GM12801 (cell line): ENCODE measurements around the gene DOC2B.

ENCODE experiments used
- TF ChIP-seq, protein P1 (sequence below): IDR thresholded peaks from one replicate; pipeline ENCODE4 v1.5.1; 2011; ENCODE audit warnings: control low read depth; ENCODE audit not compliant: insufficient read length; ENCODE audit errors: extremely low read depth

Gene DOC2B

DNA sequence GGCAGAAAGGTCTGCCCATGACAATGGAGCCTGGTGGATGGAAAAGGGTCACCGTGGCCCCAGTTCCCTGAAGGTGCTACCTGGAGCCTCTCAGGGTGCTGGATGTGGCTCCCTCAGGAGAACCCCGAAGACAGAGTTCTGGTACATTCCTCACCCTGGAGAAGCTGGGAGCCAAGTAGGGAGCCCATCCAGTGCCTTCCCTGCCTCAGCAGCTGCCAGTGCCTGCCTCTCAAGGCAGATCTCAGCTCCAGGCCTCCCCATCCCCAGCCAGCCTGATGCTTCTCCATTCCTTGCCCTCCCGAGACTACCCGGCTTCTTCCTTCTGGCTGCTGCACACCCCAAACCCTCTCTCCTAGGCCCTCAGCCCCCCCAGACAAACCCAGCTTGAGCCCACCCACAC, 23.5 kb downstream of the DOC2B start:
- TF ChIP-seq, protein P1, sequence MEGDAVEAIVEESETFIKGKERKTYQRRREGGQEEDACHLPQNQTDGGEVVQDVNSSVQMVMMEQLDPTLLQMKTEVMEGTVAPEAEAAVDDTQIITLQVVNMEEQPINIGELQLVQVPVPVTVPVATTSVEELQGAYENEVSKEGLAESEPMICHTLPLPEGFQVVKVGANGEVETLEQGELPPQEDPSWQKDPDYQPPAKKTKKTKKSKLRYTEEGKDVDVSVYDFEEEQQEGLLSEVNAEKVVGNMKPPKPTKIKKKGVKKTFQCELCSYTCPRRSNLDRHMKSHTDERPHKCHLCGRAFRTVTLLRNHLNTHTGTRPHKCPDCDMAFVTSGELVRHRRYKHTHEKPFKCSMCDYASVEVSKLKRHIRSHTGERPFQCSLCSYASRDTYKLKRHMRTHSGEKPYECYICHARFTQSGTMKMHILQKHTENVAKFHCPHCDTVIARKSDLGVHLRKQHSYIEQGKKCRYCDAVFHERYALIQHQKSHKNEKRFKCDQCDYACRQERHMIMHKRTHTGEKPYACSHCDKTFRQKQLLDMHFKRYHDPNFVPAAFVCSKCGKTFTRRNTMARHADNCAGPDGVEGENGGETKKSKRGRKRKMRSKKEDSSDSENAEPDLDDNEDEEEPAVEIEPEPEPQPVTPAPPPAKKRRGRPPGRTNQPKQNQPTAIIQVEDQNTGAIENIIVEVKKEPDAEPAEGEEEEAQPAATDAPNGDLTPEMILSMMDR: no peak

DNA sequence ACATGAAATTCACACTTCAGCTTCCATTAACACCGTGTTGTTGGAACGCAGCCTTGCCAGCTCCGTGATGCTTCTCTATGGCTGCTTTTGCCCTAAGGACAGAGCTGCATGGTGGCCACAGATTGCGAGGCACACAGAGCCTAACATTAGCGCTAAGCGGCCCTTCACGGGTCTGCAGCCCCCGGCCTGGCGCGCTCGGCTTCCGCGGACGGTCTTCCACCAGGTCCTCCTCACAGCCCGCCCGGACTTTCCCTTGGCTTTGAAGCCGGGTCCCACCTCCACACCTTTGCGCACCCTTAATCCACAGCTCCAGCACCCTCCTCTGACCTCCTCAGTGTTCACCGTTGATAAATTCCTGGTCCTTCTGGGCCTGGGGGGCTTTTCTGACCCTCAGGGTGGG, 24.5 kb downstream of the DOC2B start:
- TF ChIP-seq, protein P1: no peak

DNA sequence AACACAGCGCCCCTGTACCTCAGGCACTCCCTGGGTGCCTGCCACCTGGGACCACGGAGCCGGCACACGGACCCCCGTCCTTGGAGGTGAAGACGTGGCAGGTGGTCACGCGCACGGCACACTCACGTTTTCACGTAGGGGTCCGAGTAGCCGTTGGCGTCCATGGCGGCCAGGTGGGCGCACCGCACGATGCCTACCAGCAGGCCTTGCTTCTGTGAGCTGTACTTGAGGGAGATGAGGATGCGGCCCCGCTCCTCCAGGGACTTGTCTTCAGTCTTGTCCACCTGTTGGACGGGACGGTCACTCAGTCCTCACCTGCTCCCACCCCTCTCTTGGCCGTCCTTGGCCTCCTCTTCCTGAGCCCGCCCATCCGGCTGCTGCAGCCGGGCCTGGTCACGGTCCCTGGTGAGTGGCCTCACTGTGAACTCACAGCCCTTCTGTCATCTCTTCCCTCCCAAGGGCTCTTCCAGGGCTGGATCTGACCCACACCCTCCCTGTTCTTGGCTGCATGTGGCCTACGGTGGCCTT, 25.3 kb downstream of the DOC2B start:
- TF ChIP-seq, protein P1: no peak

DNA sequence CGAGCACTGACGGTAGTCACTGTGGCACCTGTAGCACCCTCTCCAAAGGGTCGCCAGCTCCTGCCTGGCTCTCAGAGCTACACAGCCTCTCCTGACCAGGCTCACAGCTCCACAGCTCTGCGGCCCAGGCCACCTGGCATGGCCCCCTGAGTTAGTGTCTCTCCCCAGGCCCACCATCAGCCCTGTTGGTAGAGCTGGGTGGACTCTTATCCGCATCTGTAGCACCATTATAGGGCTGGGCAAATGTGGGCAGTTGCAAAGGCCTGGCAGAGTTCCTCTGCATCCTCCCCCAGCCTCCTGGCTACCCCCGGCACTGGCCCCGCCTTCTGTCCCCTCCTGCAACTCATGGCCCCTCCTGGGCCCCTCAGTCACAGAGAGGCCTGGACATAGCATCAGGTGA, 25.9 kb downstream of the DOC2B start:
- TF ChIP-seq, protein P1: no peak

DNA sequence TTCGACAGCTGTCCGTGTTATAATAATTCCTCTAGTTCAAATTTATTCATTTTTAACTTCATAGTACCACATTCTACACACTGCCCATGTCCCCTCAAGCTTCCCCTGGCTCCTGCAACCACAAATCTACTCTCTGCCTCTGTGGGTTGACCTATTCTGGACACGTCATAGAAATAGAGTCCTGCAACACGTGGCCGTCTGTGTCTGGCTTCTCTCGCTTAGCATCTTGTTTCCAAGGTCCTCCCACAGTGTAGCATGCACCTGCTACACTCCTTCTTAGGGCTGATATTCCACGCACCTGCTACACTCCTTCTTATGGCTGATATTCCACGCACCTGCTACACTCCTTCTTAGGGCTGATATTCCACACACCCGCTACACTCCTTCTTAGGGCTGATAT, 27.6 kb downstream of the DOC2B start:
- TF ChIP-seq, protein P1: no peak

DNA sequence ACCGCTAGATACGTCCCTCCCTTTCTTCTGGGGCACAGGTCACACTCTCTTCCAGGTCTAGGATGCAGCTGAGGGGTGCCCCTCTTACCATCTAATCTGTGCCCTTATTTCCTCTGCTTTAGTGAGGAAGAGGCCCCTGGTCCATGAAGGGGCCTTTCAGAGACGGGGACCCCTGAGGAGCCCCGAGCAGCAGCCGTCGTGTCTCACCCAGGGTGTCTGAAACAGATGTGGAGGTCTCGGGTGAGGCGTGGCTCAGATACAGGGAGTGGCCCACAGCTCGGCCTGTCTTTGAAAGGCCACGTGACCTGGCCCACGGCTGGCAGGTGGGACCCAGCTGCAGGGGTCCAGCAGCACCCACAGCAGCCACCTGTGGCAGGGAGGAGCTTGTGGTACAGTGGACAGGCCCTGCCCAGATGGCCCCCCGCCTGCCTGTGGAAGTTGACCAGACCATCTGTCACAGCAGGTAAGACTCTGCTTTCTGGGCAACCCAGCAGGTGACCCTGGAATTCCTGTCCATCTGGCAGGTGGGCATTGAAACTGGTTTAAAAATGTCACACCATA, 28.5 kb downstream of the DOC2B start:
- TF ChIP-seq, protein P1: no peak

DNA sequence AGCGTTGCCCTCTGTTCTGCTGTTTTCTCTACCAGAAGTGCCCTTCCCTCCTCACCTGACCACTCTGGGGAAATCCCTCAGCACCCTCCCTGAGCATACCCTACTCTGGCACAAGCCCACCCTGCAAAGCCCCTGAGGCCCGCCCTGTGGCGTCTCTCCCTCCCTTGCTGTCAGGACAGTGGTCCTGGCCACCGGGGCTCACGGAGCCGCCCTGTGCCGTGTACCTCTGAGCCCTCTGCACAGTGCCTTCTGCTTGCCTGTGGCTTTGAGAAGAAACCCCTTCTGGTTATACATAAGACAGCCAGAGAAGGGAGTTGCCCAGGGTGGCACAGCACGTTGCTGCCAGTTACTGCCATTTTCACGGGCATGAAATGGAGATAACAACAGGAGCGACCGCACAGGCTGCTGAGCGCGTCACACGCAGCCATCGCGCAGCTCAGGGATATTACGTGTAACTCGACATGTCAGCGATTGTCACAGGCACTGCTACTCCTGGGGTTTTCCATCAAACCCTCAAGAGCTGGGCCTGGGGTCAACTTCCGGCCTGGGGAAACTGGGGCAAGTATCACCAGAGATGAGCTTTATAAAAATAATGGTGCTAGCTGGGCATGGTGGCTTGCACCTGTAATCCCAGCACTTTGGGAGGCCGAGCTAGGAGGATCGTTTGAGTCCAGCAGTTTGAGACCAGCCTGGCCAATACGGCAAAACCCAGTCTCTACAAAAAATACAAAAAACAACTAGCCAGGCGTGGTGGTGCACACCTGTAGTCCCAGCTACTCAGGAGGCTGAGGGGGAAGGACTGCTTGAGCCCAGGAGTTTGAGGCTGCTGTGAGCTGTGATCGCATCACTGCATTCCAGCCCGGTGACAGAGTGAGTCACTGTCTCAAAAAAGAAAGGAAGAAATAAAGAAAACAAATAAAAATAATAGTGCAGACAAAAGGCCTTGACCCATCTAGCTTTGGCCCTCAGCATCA, 29.3 kb downstream of the DOC2B start:
- TF ChIP-seq, protein P1: no peak
